ENCODE measurements around the gene PRR23B. TPM values are rescaled to one million over a fixed set of nuclear protein-coding genes. Genes with fewer than 3 reads are reported as not detected.

PRR23B gene
- total RNA-seq = not detected

- Histone ChIP-seq H3K36me3 (no peaks in the 10 kb centered on the region), H3K9me3 (peaks cover 0 to 3% of the 10 kb centered on the region in 2 donors), H3K4me1 (no peaks in the 10 kb centered on the region), H3K27me3 (no peaks in the 10 kb centered on the region), H3K27ac (no peak within 1 kb of the TSS), H3K4me3 (no peak within 1 kb of the TSS)
- intact Hi-C loops (cut with DNase I; ENCODE audit: low total_unique reads) = no loop called here
- no peak for DNase-seq
- TF ChIP-seq POLR2A (IDR thresholded peaks at IDR 0.05) = no peak
Observed at GRCh38 chr3:139020868-139021234, at the start of gene PRR23B. TSS of gene PRR23B (minus strand) at chr3:139020926. CDS start at chr3:139020661, 265 bp downstream.

- TF ChIP-seq CTCF (IDR thresholded peaks at IDR 0.05) (no peak), POLR2A (IDR thresholded peaks at IDR 0.05) (no peak)
- Histone ChIP-seq H3K36me3 (no peaks in the 10 kb centered on the region), H3K4me3 (no peak overlapping the region), H3K27ac (no peak overlapping the region), H3K27me3 (no peaks in the 10 kb centered on the region), H3K4me1 (no peaks in the 10 kb centered on the region), H3K9me3 (no peaks in the 10 kb centered on the region)
- DNase-seq = no peak
- intact Hi-C loops (cut with DNase I; ENCODE audit: low total_unique reads) = no loop called here
Observed at GRCh38 chr3:139062918-139063317, 42.2 kb upstream of the PRR23B start.

GRCh38 chr3:139052802-139053600, 32.3 kb upstream of the PRR23B start:
- Histone ChIP-seq H3K27ac (no peak overlapping the region), H3K4me1 (no peaks in the 10 kb centered on the region), H3K27me3 (no peaks in the 10 kb centered on the region), H3K36me3 (no peaks in the 10 kb centered on the region), H3K9me3 (peaks cover 0 to 9% of the 10 kb centered on the region in 2 donors), H3K4me3 (no peak overlapping the region)
- TF ChIP-seq CTCF (IDR thresholded peaks at IDR 0.05) = no peak
- TF ChIP-seq POLR2A (IDR thresholded peaks at IDR 0.05) = no peak
- intact Hi-C loops (cut with DNase I; ENCODE audit: low total_unique reads) = no loop called here
- DNase-seq = no peak

GRCh38 chr3:139044366-139045210, 23.9 kb upstream of the PRR23B start, which contains the start of gene PRR23C:
TSS of gene PRR23C (minus strand) at chr3:139044892. CDS start at chr3:139044620, 272 bp downstream.
- intact Hi-C loops (cut with DNase I; ENCODE audit: low total_unique reads) = no loop called here
- TF ChIP-seq POLR2A (IDR thresholded peaks at IDR 0.05) (no peak), CTCF (IDR thresholded peaks at IDR 0.05) (no peak)

GRCh38 chr3:139043554-139044365, 23.0 kb upstream of the PRR23B start:
- no peak for DNase-seq
- intact Hi-C loops (cut with DNase I; ENCODE audit: low total_unique reads) = no loop called here
- no peaks in the 10 kb centered on the region for H3K4me1 ChIP-seq
- no peak overlapping the region for H3K27ac ChIP-seq
- H3K4me3 ChIP-seq = no peak overlapping the region
- no peaks in the 10 kb centered on the region for H3K36me3 ChIP-seq
- H3K9me3 ChIP-seq = no peaks in the 10 kb centered on the region
- H3K27me3 ChIP-seq = no peaks in the 10 kb centered on the region
- TF ChIP-seq POLR2A (IDR thresholded peaks at IDR 0.05) = no peak
- no peak for TF ChIP-seq CTCF (IDR thresholded peaks at IDR 0.05)

More at GRCh38 chr3:139044366-139045210, 23.9 kb upstream of the PRR23B start, which contains the start of gene PRR23C:
- DNase-seq = no peak
- Histone ChIP-seq H3K9me3 (no peaks in the 10 kb centered on the region), H3K27ac (no peak within 1 kb of the TSS), H3K36me3 (no peaks in the 10 kb centered on the region), H3K4me1 (no peaks in the 10 kb centered on the region), H3K4me3 (no peak within 1 kb of the TSS), H3K27me3 (no peaks in the 10 kb centered on the region)

Data from uterus (tissue), 4 donors.